Liver (tissue), 9 donors: Measurements from ENCODE around the gene NDUFS6. TPM values are rescaled to one million over a fixed set of nuclear protein-coding genes. Genes with fewer than 3 reads are reported as not detected.

Experiments used
- DNase-seq: peaks from one replicate; pipeline ENCODE4 v3.0.0-alpha.2; 2017; ENCODE audit warnings: low spot score
- H3K27ac ChIP-seq, 2 donors: one replicate each; pipeline ENCODE4 v1.7.0; 2013; ENCODE audit warnings: inconsistent platforms in 2 of 2, low read length in 2 of 2, control low read depth in 1 of 2, low read depth in 1 of 2, mild to moderate bottlenecking in 1 of 2
- H3K27me3 ChIP-seq, 4 donors: one replicate each; pipeline versions ENCODE4 v1.6.1 to v1.7.0; 2013; ENCODE audit warnings: low read length in 3 of 4, inconsistent platforms in 1 of 4, mild to moderate bottlenecking in 1 of 4, moderate library complexity in 1 of 4; ENCODE audit not compliant: control insufficient read depth in 4 of 4, insufficient read depth in 4 of 4
- H3K36me3 ChIP-seq, 4 donors: one replicate each; pipeline versions ENCODE4 v1.6.1 to v1.7.0; 2013; ENCODE audit warnings: low read length in 3 of 4, mild to moderate bottlenecking in 3 of 4, low read depth in 1 of 4, moderate library complexity in 1 of 4; ENCODE audit not compliant: control insufficient read depth in 4 of 4, insufficient read depth in 3 of 4
- H3K4me1 ChIP-seq, 4 donors: one replicate each; pipeline versions ENCODE4 v1.6.1 to v1.7.0; 2013; ENCODE audit warnings: low read length in 3 of 4, mild to moderate bottlenecking in 3 of 4, moderate library complexity in 1 of 4; ENCODE audit not compliant: control insufficient read depth in 4 of 4, insufficient read depth in 4 of 4
- H3K4me3 ChIP-seq, 3 donors: one replicate each; pipeline versions ENCODE4 v1.6.1 to v1.7.0; 2013; ENCODE audit warnings: low read length in 3 of 3, control low read depth in 1 of 3, low read depth in 1 of 3, mild to moderate bottlenecking in 1 of 3
- H3K9ac ChIP-seq, 2 donors: one replicate each; pipeline ENCODE4 v1.7.0; 2013; ENCODE audit warnings: low read length in 2 of 2, mild to moderate bottlenecking in 2 of 2, moderate library complexity in 2 of 2, control low read depth in 1 of 2, low read depth in 1 of 2
- H3K9me3 ChIP-seq, 4 donors: one replicate each; pipeline versions ENCODE4 v1.6.1 to v1.7.0; 2013; ENCODE audit warnings: low read length in 3 of 4; ENCODE audit not compliant: control insufficient read depth in 4 of 4
- CTCF ChIP-seq: fragments of 150-350 bp; IDR thresholded peaks from 2 replicates; pipeline ENCODE4 v1.5.1; 2017; ENCODE audit warnings: improper control_type of control experiment, low read depth, low read length; ENCODE audit not compliant: missing input control
- EGR1 ChIP-seq, 2 donors: IDR thresholded peaks; 2 replicates each; pipeline ENCODE4 v1.6.1; 2016 to 2018; ENCODE audit warnings: antibody characterized with exemption in 2 of 2, low read depth in 2 of 2
- FOXA1 ChIP-seq: IDR thresholded peaks from 2 replicates; pipeline ENCODE4 v1.6.1; 2016; ENCODE audit warnings: antibody characterized with exemption
- FOXA2 ChIP-seq: IDR thresholded peaks from 2 replicates; pipeline ENCODE4 v1.6.1; 2016; ENCODE audit warnings: antibody characterized with exemption
- GABPA ChIP-seq, 2 donors: IDR thresholded peaks in 1 of 2; conservative IDR thresholded peaks in 1 of 2; 2 replicates each; pipeline ENCODE4 v1.6.1; 2016; ENCODE audit warnings: antibody characterized with exemption in 2 of 2, mild to moderate bottlenecking in 1 of 2, moderate library complexity in 1 of 2
- HNF4A ChIP-seq, 2 donors: conservative IDR thresholded peaks; 2 replicates each; pipeline ENCODE4 v1.6.1; 2016; ENCODE audit warnings: antibody characterized with exemption in 2 of 2, mild to moderate bottlenecking in 2 of 2
- HNF4G ChIP-seq: IDR thresholded peaks from 2 replicates; pipeline ENCODE4 v1.6.1; 2016; ENCODE audit warnings: antibody characterized with exemption
- JUND ChIP-seq, 2 donors: IDR thresholded peaks; 2 replicates each; pipeline ENCODE4 v1.6.1; 2016; ENCODE audit warnings: antibody characterized with exemption in 2 of 2
- MAX ChIP-seq: IDR thresholded peaks from 2 replicates; pipeline ENCODE4 v1.6.1; 2016; ENCODE audit warnings: antibody characterized with exemption
- NR2F2 ChIP-seq: IDR thresholded peaks from 2 replicates; pipeline ENCODE4 v1.6.1; 2016; ENCODE audit warnings: antibody characterized with exemption
- RAD21 ChIP-seq, 2 donors: IDR thresholded peaks; 2 replicates each; pipeline ENCODE4 v1.6.1; 2016; ENCODE audit warnings: antibody characterized with exemption in 2 of 2, mild to moderate bottlenecking in 2 of 2
- REST ChIP-seq: IDR thresholded peaks from 2 replicates; pipeline ENCODE4 v1.6.1; 2016; ENCODE audit warnings: antibody characterized with exemption, mild to moderate bottlenecking
- RXRA ChIP-seq, 2 donors: IDR thresholded peaks; 2 replicates each; pipeline ENCODE4 v1.6.1; 2017 to 2018; ENCODE audit warnings: antibody characterized with exemption in 2 of 2, mild to moderate bottlenecking in 1 of 2
- SP1 ChIP-seq: IDR thresholded peaks from 2 replicates; pipeline ENCODE4 v1.6.1; 2018; ENCODE audit warnings: antibody characterized with exemption, mild to moderate bottlenecking
- TAF1 ChIP-seq: conservative IDR thresholded peaks from 2 replicates; pipeline ENCODE4 v1.6.1; 2016; ENCODE audit warnings: antibody characterized with exemption, mild to moderate bottlenecking
- YY1 ChIP-seq: IDR thresholded peaks from 2 replicates; pipeline ENCODE4 v1.6.1; 2016; ENCODE audit warnings: antibody characterized with exemption, mild to moderate bottlenecking
- ZBTB33 ChIP-seq: IDR thresholded peaks from 2 replicates; pipeline ENCODE4 v1.6.1; 2016; ENCODE audit warnings: antibody characterized with exemption
- WGBS: extraction: QIAGEN DNeasy Blood & Tissue Kit; methylation state at CpG from one replicate; pipeline ENCODE4 v1.1.7; 2013; 5-methylcytosine and 5-hydroxymethylcytosine counted together
- polyA plus RNA-seq, 2 donors: library from polyadenylated mRNA; stranded (reverse) in 1 of 2; unstranded in 1 of 2; fragments of 200-250 nt in 1 of 2; fragments of >200 nt in 1 of 2; fragmentation: Nextera tagmentation in 1 of 2; extraction: Ambion mirVana in 1 of 2; gene quantifications; one replicate each; pipeline versions ENCODE4 v1.2.1 to v1.2.3, GENCODE V29; 2013 to 2015
- total RNA-seq, 2 donors: library from RNA; depleted of rRNA; stranded (reverse); fragments of >200 nt; gene quantifications; one replicate each; pipeline ENCODE4 v1.2.3, GENCODE V29; 2014
- donor health status: healthy.
- donor health status: healthy.
- donor health status: healthy.
- donor health status: healthy.
- donor health status: healthy.

NDUFS6 gene
- total and polyA plus RNA-seq, 4 donors, result 18.7 to 82.5 (median 47.3) TPM

- TF ChIP-seq SP1 (no peak), RXRA (IDR thresholded peaks at IDR 0.05) (no peak), RAD21 (IDR thresholded peaks at IDR 0.05) (no peak), NR2F2 (no peak), JUND (IDR thresholded peaks at IDR 0.05) (no peak), ZBTB33 (no peak), TAF1 (no peak), GABPA (IDR thresholded peaks at IDR 0.05 in 1 of 2, conservative IDR thresholded peaks at IDR 0.05 in 1 of 2) (no peak), REST (no peak), FOXA1 (no peak), HNF4G (no peak), YY1 (no peak), EGR1 (IDR thresholded peaks at IDR 0.05; ENCODE audit: low read depth in 2 of 2) (no peak), MAX (no peak), HNF4A (conservative IDR thresholded peaks at IDR 0.05) (no peak)
- no peak for DNase-seq
- no peak overlapping the region for H3K9ac ChIP-seq
Measured at GRCh38 chr5:1836891-1837880, 36.0 kb downstream of the NDUFS6 start.

GRCh38 chr5:1838013-1838412 is 36.8 kb downstream of the NDUFS6 start:
- H3K27ac ChIP-seq, result no peak overlapping the region
- H3K27me3 ChIP-seq, result no peaks in the 10 kb centered on the region
- no peaks in the 10 kb centered on the region for H3K9me3 ChIP-seq
- H3K4me1 ChIP-seq, result no peaks in the 10 kb centered on the region
- no peak for DNase-seq
- WGBS, result 87% methylated on average over 9 of the region's 9 CpGs
- no peak overlapping the region for H3K4me3 ChIP-seq
- no peak overlapping the region for H3K9ac ChIP-seq
- H3K36me3 ChIP-seq, result no peaks in the 10 kb centered on the region
- TF ChIP-seq TAF1 (no peak), FOXA1 (no peak), REST (no peak), HNF4G (no peak), GABPA (IDR thresholded peaks at IDR 0.05 in 1 of 2, conservative IDR thresholded peaks at IDR 0.05 in 1 of 2) (no peak), EGR1 (IDR thresholded peaks at IDR 0.05; ENCODE audit: low read depth in 2 of 2) (no peak), RXRA (IDR thresholded peaks at IDR 0.05) (no peak), NR2F2 (no peak), MAX (no peak), FOXA2 (no peak), CTCF (no peak), SP1 (no peak), JUND (IDR thresholded peaks at IDR 0.05) (no peak), RAD21 (IDR thresholded peaks at IDR 0.05) (no peak)

More at GRCh38 chr5:1836891-1837880, 36.0 kb downstream of the NDUFS6 start:
- H3K27me3 ChIP-seq, result no peaks in the 10 kb centered on the region
- no peak overlapping the region for H3K27ac ChIP-seq
- no peak overlapping the region for H3K4me3 ChIP-seq
- no peaks in the 10 kb centered on the region for H3K36me3 ChIP-seq
- 69% methylated on average over 32 of the region's 32 CpGs for WGBS
- no peaks in the 10 kb centered on the region for H3K4me1 ChIP-seq
- no peaks in the 10 kb centered on the region for H3K9me3 ChIP-seq
